NCI-H128 (cell line): ENCODE measurements around the gene TMED9.
A peak's percentile ranks its signal among the peaks of the same experiment; 100 is the strongest.

Experiments used
- DNase-seq: peaks from one replicate; lab custom pipeline; 2025; ENCODE audit not compliant: unreplicated experiment; lab: John Stamatoyannopoulos, UW

Gene TMED9

GRCh38 chr5:177576169-177576568 lies 15.8 kb upstream of the TMED9 start:
- DNase-seq = no peak

GRCh38 chr5:177578316-177578715 lies 13.7 kb upstream of the TMED9 start:
- DNase-seq = no peak

GRCh38 chr5:177588413-177588909 lies 3.5 kb upstream of the TMED9 start:
- no peak for DNase-seq

- no peak for DNase-seq
Observed at GRCh38 chr5:177590406-177590805, 1.6 kb upstream of the TMED9 start.

GRCh38 chr5:177591690-177592009 lies 353 bp upstream of the TMED9 start:
- no peak for DNase-seq

GRCh38 chr5:177592905-177593304 lies 902 bp downstream of the TMED9 start:
- no peak for DNase-seq

GRCh38 chr5:177593511-177593910 lies 1.5 kb downstream of the TMED9 start:
- no peak for DNase-seq

- DNase-seq = no peak
Observed at GRCh38 chr5:177594071-177594470, 2.1 kb downstream of the TMED9 start.

GRCh38 chr5:177595026-177595585 lies 3.1 kb downstream of the TMED9 start:
- DNase-seq = no peak

- DNase-seq = no peak
Observed at GRCh38 chr5:177595991-177596774, 4.2 kb downstream of the TMED9 start.

GRCh38 chr5:177596775-177597238 lies 4.8 kb downstream of the TMED9 start:
- no peak for DNase-seq

GRCh38 chr5:177598477-177598876 lies 6.5 kb downstream of the TMED9 start:
- no peak for DNase-seq

- DNase-seq = peak; percentile 44
Observed at GRCh38 chr5:177599731-177600507, 7.9 kb downstream of the TMED9 start, which contains the start of gene B4GALT7. Gene B4GALT7 (plus strand): TSS chr5:177600132. CDS start chr5:177600211, 79 bp downstream.

GRCh38 chr5:177600508-177601018 lies 8.6 kb downstream of the TMED9 start:
- DNase-seq = no peak

GRCh38 chr5:177601126-177601525 lies 9.1 kb downstream of the TMED9 start:
- DNase-seq = no peak

- DNase-seq = no peak
Observed at GRCh38 chr5:177601577-177602457, 9.8 kb downstream of the TMED9 start.

GRCh38 chr5:177602458-177602830 lies 10.4 kb downstream of the TMED9 start:
- DNase-seq = no peak

- no peak for DNase-seq
Observed at GRCh38 chr5:177603631-177604030, 11.6 kb downstream of the TMED9 start.

GRCh38 chr5:177604116-177604521 lies 12.1 kb downstream of the TMED9 start:
- DNase-seq = no peak

GRCh38 chr5:177604656-177605055 lies 12.7 kb downstream of the TMED9 start:
- no peak for DNase-seq

- DNase-seq = no peak
Observed at GRCh38 chr5:177605078-177605477, 13.1 kb downstream of the TMED9 start.
